GM12878 (cell line): Measurements from ENCODE around the gene PYGM.

ENCODE experiments used
- BACH1 ChIP-seq: fragments of 450-650 bp; IDR thresholded peaks from 2 replicates; pipeline ENCODE4 v1.6.1; 2017; ENCODE audit warnings: mild to moderate bottlenecking, borderline replicate concordance
- CEBPB ChIP-seq, 2 experiments: fragments of 150-350 bp in 1 of 2; IDR thresholded peaks; 2 replicates each; pipeline ENCODE4 v1.6.1; 2012 to 2014; ENCODE audit warnings: low read depth in 2 of 2, low read length in 2 of 2, borderline replicate concordance in 1 of 2, inconsistent platforms in 1 of 2
- CHD2 ChIP-seq: IDR thresholded peaks from 2 replicates; pipeline ENCODE4 v1.6.1; 2011; ENCODE audit warnings: low read depth, low read length, improper control_type of control experiment, borderline replicate concordance
- HDAC2 ChIP-seq: fragments of 200-600 bp; sonication (generic); IDR thresholded peaks from 2 replicates; pipeline ENCODE4 v1.6.1; 2017
- HDAC6 ChIP-seq: fragments of 200-600 bp; sonication (generic); IDR thresholded peaks from one replicate; pipeline ENCODE4 v1.8.0; 2017; ENCODE audit warnings: antibody characterized with exemption; ENCODE audit not compliant: unreplicated experiment
- KDM1A ChIP-seq: fragments of 200-600 bp; sonication (generic); IDR thresholded peaks from 2 replicates; pipeline ENCODE4 v1.6.1; 2016; ENCODE audit warnings: borderline replicate concordance
- NBN ChIP-seq: fragments of 450-650 bp; IDR thresholded peaks from 2 replicates; pipeline ENCODE4 v1.6.1; 2016
- POLR2A ChIP-seq: IDR thresholded peaks from 2 replicates; pipeline ENCODE4 v1.6.1; 2011; ENCODE audit warnings: low read depth, mild to moderate bottlenecking, low read length
- POLR2AphosphoS5 ChIP-seq: IDR thresholded peaks from 2 replicates; pipeline ENCODE4 v1.6.1; 2011; ENCODE audit warnings: mild to moderate bottlenecking, low read length, inconsistent platforms
- REST ChIP-seq: IDR thresholded peaks from 2 replicates; pipeline ENCODE4 v1.6.1; 2012; ENCODE audit warnings: mild to moderate bottlenecking, low read depth, low read length
- SP1 ChIP-seq: IDR thresholded peaks from one replicate; pipeline ENCODE4 v1.6.1; 2011; ENCODE audit warnings: low read depth, low read length

GRCh38 chr11:64794526-64794925, 34.8 kb upstream of the PYGM start:
- TF ChIP-seq NBN (no peak), CHD2 (no peak), SP1 (no peak), POLR2A (no peak), POLR2AphosphoS5 (no peak), KDM1A (no peak), REST (no peak), CEBPB (IDR thresholded peaks at IDR 0.05; ENCODE audit: borderline replicate concordance in 1 of 2, low read depth in 2 of 2, low read length in 2 of 2) (no peak), HDAC6 (no peak), BACH1 (no peak), HDAC2 (no peak)
